NCI-H510A (cell line): ENCODE data around the gene NAA38.
A peak's percentile ranks its signal among the peaks of the same experiment; 100 is the strongest.
"Not testable (repeated sequence)": the region's sequence is repeated elsewhere in the genome, so short reads cannot be mapped to it uniquely, and the experiment has no call there.

Experiments used
- DNase-seq: peaks from one replicate; lab custom pipeline; 2025; lab: John Stamatoyannopoulos, UW

The NAA38 gene

GRCh38 chr17:7881276-7882054 lies 24.1 kb upstream of the NAA38 start:
- peak; percentile 50 for DNase-seq

DNA sequence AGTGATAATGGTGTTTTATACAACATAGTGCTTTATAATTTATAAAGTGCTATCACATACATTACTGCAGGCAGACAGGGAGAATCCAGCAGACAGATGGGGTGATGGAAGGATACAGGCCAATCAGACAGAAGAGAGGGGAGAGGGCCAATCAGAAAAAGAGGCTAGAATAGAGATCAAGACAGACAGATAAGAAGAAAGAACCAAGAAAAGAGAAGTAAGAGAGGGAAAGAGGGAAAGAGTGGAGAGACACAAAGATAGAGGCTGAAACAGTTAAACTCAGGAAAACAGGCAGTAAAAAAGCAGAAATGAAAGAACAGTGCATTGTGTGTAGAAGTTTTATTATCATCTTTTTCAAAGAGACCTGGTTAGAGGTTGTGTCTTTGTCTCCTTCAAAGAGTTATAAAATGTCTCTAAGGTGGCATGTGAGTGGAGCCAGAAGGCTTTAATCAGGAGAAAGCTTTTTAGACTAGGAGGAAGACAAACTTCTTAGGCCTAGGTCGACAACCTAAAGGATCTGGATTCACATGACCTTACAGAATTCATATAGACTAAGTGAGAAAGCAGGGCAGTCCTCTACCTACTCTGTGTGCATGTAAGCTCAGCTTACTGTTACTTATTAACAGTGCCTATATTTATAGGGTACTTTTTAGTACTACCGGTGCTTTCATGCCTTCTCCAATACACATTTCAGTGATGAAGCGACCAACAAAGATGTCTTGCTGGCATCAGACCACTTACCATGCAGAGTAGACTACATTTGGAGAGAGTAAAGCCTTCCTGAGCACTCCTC lies 22.9 kb upstream of the NAA38 start:
- no peak for DNase-seq

GRCh38 chr17:7878234-7878633 lies 20.9 kb upstream of the NAA38 start:
- DNase-seq: no peak

DNA sequence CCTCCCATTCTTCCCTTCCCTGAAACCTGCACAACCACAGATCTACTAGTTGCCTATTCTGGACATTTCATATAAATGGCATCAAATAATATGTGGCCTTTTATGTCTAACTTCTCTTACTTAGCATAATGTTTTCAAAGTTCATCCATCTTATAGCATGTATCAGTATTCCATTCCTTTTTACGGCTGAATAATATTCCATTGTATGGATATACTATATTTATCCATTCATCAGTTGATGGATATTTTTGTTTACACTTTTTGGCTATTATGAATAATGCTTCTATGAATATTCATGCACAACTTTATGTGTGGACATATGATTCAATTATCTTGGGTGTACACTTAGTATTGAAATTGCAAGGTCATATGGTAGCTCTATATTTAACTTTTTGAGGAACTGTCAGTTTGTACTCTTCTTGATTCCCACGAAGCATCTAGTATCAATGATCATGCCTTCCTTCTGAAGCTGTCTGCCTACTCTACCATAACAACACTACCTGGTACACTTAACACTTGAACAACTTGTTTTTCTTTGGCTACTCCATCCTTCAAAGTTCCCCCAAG lies 18.5 kb upstream of the NAA38 start:
- no peak for DNase-seq

DNA sequence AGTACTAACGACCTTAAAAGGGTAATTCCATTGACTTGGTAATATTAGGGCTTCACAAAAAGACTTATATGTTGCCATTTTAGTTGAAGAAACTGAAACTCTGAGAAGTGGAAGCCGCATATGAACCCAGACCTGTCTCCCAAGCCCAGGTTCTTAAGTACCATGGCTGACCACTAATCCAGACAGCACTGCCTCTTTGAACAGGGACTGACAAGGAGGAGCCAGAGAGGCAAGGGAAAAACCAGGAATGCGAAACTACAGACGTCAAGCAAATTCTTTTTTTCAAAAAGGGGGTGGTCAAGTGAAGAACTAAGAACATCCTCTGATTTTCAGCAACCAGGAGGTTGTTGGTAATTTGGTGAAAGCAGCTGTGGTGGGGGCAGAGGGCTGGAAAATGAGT lies 15.7 kb upstream of the NAA38 start:
- DNase-seq: no peak

DNA sequence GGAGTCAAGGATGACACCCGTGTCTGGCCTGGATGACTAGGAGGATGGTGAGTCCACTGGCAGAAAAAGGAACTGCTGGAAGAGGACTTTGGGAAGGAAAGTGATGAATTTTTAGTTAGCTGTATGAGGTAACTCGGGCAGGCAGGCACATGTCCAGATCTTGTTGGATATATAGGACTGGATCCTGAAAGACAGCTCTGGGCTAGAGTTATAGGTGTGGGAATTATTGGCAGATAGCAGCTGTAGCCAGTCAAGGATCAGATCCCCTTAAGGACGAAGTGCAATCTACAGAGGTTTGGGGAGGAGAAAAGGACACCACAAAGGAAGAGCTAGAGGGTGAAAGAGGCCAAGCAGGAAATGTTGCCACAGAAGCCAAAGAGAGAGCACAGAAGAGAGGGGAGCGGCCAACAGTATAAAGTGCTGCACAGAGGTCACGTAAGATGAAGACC lies 10.5 kb upstream of the NAA38 start:
- no peak for DNase-seq

GRCh38 chr17:7864995-7865650 lies 7.8 kb upstream of the NAA38 start:
- DNase-seq: no peak

- not testable (repeated sequence) for DNase-seq
Measured at GRCh38 chr17:7864384-7864783, 7.0 kb upstream of the NAA38 start.

- DNase-seq: no peak
Measured at GRCh38 chr17:7862692-7863437, 5.5 kb upstream of the NAA38 start.

GRCh38 chr17:7859028-7859427 lies 1.7 kb upstream of the NAA38 start:
- no peak for DNase-seq

DNA sequence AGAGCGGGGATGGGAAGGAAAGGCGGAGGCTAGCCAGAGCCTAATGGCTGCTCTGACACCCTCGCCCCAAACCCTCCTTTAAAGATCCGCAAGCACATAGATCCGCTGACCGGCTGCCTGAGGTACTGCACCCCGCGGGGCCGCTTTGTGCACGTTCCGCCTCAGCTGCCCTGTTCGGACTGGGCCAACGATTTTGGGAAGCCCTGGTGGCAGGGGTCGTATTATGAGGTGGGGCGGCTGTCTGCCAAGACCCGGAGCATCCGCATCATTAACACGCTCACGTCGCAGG lies 1.1 kb upstream of the NAA38 start:
- DNase-seq: peak; percentile 23

DNA sequence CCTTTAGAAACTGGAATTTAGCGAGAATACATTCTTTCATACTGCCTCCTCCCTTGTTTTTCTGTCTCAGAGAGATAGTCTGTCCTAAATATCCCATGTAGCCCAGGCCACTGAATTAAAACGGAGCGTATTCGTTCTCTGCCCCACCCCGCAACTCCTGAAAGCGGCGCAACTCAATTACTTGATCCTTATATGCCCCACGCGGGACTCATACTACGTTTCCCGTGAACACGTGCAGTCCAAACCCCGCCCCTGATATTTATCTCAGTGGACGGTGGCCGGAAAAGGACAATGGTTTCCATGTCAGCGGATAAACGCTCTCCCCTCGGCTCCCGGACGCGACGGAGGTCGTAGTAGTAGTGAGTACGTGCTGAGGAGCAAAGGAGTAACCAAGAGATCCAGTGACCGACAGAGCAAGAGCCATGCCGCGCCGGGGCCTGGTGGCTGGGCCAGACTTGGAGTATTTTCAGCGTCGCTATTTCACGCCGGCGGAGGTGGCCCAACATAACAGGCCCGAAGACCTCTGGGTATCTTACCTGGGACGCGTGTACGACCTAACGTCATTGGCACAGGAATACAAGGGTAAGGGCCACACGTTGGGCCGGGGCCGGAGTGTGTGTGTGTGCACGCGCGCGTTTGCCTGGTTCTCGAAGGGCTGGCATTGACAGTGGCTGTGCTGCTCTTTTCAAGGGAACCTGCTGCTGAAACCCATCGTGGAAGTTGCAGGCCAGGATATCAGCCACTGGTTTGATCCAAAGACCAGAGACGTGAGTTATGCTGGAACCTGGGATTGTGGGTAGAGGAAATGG lies 558 bp upstream of the NAA38 start, which contains the start of gene CYB5D1:
Gene CYB5D1 (plus strand): TSS at position 291 of the 809 bp plus-strand sequence. CDS start 132 bp downstream, at position 423.
- peak; percentile 85 for DNase-seq

DNA sequence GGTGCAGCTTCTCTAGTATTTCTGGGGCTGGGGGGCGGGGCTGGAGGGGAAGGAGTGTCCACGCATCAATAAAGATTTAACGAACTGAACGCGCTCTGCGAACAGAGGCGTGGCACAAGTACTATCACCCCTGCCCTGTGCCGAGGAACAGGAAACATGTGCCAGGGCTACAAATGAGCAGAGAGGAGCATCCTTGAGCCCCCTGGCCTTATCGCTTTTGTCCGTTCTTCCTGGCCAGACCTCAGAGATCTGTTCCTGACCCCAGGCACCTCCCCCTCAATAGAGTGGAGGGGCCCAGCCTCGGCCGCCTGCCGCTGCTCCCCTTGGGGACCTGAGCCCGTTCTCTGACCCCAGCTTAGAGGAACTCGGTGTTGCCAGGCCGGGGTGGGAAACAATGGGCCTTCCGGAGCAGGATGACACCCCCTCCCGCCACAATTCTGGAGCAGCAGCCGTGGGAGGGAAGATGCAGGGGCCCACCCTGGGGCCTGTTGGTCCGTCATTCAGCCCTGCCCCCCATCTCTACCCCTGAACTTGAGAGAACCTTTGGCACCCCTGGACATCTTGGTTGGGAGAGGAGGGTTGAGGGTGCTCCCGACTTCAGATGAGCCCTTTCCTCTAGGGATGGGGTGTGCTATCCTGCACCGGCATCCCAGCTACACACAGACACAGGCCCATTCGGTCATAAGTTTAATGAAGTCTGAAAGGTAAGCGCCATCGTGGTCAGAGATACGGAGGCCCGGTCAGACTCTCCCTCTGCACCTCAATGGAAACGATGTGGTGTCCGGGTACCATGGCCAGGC lies 1.1 kb downstream of the NAA38 start:
- DNase-seq: peak; percentile 18

DNA sequence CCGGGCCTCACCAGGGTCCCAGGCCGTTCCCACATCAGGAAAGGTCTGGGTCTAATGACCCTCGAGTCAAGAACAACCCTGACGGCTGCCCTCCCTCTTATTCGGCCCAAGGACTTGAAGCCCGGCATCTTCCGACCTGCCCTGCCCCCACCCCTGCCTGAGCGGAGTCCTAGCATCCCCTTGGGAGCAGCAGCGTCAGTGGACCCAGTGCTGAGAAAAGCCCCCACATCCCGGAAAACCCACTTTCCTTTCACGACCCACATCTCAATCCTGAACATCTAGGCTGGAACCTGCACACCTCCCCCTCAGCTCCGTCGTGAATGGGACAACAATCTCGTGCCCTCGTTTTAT lies 1.7 kb downstream of the NAA38 start:
- no peak for DNase-seq

- DNase-seq: no peak
Measured at GRCh38 chr17:7854851-7855659, 2.3 kb downstream of the NAA38 start, which contains the start of gene TMEM88. Gene TMEM88, plus strand, starts transcription at chr17:7855066. Its CDS starts 9 bp downstream, at chr17:7855075.

- DNase-seq: no peak
Measured at GRCh38 chr17:7854078-7854777, 3.1 kb downstream of the NAA38 start.

DNA sequence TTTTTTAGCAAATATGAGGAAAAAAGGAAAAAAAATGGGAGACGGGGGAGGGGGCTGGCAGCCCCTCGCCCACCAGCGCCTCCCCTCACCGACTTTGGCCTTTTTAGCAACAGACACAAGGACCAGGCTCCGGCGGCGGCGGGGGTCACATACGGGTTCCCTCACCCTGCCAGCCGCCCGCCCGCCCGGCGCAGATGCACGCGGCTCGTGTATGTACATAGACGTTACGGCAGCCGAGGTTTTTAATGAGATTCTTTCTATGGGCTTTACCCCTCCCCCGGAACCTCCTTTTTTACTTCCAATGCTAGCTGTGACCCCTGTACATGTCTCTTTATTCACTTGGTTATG lies 3.7 kb downstream of the NAA38 start:
- DNase-seq: no peak

GRCh38 chr17:7852919-7853690 lies 4.3 kb downstream of the NAA38 start:
- DNase-seq: no peak
